ENCODE data around the gene NKAIN2. TPM values are rescaled to one million over a fixed set of nuclear protein-coding genes. Genes with fewer than 3 reads are reported as not detected.
"Not testable (repeated sequence)": the region's sequence is repeated elsewhere in the genome, so short reads cannot be mapped to it uniquely, and the experiment has no call there.

NKAIN2 gene
- total RNA-seq, 1 donor from 2014 or later = not detected

DNA sequence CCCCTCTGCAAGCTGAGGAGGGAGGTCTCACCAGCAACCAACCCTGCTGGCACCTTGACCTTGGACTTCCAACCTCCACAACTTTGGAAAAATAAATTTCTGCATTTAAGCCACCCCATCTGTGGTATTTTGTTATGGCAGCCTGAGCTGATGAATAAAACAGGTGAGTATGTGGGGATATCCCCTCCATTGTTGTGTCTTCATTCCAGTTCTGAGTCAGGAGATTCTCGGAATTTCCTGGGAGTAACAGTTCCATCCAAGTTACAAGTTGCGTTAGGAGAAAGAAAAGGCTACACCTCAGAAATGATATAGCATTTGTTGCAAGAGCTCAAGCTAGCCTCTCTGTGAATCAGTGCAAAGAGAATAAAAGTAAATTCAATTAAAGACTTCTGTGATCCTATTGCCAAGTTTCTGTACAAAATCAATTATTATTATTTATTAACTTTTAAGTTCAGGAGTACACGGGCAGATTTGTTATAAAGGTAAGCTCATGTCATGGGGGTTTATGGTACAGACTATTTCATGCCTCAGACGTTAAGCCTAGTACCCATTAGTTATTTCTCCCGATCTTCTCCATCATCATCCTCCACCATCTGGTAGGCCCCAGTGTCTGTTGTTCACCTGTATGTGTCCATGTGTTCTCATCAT is 153.0 kb downstream of the NKAIN2 start:
- intact Hi-C loops (cut with micrococcal nuclease) = no loop called here

DNA sequence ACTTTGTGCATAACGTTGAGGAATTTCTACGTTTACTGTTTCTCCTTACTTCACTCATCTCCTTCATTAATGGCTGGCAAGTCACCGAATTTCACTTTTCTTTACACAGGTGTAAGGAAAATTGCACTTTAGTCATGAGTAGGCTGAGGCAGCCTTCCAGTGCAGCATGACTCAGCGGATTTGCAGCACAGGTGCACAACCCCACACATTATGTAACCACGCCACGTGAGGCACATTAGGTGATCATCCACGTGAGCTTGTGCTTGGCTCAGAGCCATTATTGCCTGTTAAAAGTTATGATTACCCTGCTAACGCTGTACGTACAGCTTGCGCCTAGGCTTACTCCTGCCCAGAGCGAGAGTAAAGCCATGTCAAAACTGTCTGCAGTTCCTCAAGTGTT is 158.8 kb downstream of the NKAIN2 start:
- intact Hi-C loops (cut with micrococcal nuclease) = no loop called here

DNA sequence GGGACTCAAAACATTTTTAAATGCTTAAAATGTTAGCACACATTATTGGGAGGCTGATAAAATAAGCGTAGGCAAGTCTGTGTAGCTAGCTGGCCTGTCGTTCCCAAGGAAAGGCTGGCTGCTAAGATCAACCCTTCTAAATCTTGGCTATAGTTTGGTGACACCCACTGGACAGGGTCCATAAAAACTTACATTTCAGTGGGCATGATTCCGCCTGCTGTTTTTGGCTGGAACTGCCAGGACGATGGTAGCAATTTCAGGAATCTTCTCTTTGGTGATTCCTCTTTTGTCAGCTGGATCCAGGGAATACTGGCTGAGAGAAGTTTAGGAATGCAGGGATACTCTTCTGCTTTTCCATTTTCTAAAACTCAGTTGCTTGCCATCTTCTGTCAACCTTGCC is 162.2 kb downstream of the NKAIN2 start:
- intact Hi-C loops (cut with micrococcal nuclease) = no loop called here

DNA sequence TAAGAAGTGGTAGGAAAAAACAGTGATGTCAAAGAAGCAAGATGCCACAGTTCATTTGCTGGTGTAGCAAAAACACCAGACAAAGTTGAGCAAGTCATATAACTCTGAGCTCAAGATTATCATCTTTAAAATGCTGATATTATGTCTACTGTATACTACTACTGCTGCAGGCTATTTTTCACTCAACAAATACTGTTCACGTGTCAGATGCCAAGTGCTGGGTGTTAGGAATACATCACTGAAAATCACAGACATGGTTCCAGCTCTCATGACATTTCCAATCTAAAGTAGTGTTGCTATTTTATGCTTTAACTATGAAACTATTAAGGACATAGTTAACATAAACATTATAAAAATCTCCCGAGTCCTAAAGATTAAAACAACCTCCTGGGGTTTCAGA is 163.0 kb downstream of the NKAIN2 start:
- intact Hi-C loops (cut with micrococcal nuclease) = no loop called here

DNA sequence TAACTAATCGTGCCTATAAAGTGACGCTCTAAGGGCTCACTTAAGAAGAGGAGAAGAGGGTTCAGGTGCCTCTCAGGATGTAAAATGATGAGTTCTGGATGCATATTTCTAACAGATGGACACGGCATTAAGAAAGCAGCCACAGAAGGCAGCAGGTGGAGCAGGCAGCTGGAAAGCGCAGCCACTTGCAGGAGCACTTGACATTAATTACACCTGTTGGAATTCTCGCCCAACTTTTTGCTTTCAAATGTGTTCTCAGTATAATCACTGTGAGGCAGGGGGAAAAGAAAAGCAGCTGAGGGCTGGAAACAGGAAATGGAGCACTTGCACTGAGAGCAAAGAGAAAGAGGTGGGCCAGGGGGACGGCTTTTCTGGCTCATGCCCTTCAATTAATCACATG is 164.2 kb downstream of the NKAIN2 start:
- intact Hi-C loops (cut with micrococcal nuclease) = no loop called here

DNA sequence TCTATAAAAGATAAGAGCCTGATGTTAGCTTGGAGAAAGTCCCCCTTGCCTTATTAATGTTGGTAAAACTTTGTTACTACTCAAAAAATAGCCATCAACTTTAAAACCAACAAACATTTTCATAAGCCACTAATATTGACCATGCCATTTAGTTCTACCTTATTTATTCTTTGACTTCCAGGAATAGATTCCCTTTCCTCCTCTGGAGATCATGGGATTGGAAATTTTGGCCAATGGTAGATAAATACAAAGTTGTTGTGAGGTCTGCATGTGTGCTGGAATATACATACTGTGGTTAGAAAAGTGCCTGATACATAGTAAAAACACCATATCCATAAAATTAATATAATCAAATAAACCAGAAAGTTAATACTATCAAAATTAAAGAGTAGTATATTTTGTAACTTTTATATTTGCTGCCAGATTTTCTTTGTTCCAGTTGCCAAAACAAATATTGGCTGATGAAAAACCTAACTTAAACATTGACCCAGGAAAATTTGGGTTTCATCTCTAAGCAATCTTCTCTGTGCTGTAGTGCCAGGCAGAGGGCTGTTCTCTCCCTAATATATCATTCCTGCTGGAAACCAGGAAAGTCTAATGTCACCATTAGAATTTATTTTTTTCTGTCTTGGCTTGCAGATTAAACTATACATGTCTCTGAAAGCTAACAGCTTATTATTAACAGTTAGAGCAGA is 169.1 kb downstream of the NKAIN2 start:
- intact Hi-C loops (cut with micrococcal nuclease) = no loop called here

DNA sequence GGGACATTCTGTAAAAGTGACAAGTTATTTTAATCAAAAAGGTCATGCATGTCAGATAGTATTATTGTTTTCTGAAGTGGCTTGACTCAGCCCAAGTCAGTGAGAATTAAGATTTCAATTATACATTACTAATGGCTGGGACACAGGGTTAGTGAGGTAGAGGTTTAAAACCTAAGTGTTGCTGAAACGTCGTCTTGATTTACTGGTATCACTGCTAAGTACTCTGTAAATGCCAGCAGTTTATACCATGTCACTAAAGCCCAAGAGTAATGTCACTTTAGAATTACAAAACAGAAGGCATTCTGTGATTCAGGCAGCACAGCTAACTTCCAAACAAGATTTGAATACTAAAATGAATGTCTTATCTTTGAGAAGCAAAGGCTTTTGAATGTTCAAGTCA is 176.6 kb downstream of the NKAIN2 start:
- intact Hi-C loops (cut with micrococcal nuclease) = no loop called here

DNA sequence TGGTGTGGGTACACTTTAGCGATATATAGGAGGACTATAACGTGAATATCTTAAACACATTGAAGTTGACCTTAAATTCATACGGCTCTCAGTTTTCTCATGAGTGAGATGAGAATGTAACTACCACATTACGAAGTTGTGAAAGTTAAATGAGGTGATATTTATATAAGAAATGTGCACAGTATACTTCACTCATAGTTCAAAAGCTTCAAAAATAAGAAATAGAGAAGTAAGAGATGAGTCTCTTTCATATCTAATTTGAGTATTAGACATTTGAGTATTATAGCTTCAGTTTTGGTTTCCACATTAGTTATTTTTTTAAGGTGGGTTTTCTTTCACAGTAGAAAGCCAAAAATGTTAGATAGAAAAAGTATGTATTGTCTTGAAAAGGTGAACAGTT is 183.3 kb downstream of the NKAIN2 start:
- intact Hi-C loops (cut with micrococcal nuclease) = no loop called here

DNA sequence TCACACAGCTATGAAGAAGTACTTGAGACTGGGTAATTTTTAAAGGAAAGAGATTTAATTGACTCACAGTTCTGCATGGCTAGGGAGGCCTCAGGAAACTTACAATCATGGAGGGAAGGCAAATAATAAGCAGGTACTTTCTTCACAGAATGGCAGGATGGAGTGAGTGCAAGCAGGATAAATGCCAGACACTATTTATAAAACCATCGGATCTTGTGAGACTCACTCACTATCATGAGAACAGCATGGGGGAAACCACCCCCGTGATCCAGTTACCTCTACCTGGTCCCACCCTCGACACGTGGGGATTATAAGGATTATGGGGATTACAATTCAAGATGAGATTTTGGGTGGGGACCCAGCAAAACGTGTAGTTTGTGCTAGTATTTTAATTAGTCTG is 186.3 kb downstream of the NKAIN2 start:
- intact Hi-C loops (cut with micrococcal nuclease) = not testable (repeated sequence)

DNA sequence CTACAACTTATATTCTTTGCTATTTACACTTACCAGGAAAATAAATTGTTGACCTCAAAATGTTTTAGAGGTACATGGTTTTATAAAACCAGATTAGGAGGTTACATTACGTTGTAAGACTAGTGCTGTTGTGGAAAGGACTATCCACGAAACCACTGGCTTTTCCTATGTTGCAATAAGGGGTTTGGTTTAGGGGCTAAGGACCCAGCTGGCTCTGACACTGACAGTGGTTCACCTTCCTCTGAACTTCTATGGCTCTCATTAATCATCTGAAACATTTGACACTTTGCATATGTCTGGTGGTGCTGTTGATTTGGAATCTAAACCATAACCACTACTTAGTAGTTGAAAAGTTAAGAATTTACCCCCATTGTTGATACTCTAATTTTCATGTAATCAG is 186.7 kb downstream of the NKAIN2 start:
- intact Hi-C loops (cut with micrococcal nuclease) = no loop called here

DNA sequence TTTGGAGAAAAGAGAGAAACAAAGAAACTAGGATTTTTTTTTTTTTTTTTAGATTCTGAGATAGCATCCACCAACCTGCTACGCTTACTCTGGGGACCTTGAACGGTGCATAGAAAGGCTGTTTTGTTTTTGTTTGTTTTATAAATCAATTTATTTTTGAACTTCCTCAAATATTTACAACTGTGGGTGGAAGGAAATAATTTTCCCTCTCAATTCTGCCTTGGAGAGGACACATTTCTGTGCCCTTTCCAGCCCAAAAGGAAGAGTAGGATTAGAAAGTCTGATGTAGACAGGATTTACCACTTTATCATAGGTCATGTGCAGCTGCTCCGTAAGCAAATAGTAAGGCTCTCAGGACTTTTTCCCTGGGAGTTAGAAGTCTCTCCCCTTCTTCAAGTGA is 190.5 kb downstream of the NKAIN2 start:
- intact Hi-C loops (cut with micrococcal nuclease) = no loop called here

DNA sequence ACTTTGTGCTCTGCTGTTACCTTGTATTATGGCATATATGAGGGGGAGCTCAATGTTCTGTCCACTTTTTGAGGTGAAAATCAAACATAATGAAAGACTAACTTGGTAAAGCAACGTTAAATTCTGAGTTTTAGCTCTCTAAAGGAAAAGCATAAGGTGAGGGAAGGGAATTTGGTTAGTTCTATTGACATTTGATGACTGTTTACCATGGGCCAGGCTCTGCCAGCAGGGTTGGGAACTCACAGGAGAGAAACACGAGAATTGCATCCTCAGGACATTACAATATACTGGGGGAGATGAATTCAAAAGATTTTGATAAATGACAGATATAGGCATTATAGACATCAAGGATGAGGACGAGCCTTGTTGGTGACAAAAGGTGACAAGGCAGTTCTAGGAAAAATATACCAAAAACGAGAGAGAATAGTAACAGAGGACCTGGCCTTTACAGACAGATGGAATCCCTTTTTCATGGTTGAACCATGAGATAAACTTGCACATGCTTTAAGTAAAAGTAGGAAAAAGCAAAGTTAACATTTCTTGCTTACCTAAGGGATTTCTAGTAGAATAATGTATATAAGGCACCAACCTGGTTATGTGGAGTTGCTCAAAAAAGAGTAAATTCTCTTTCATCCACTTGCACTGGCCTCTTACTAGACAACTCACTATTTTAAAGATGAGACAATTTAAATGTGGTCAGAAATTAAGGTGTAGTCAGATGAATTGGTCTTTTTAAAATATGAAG is 191.4 kb downstream of the NKAIN2 start:
- intact Hi-C loops (cut with micrococcal nuclease) = no loop called here

DNA sequence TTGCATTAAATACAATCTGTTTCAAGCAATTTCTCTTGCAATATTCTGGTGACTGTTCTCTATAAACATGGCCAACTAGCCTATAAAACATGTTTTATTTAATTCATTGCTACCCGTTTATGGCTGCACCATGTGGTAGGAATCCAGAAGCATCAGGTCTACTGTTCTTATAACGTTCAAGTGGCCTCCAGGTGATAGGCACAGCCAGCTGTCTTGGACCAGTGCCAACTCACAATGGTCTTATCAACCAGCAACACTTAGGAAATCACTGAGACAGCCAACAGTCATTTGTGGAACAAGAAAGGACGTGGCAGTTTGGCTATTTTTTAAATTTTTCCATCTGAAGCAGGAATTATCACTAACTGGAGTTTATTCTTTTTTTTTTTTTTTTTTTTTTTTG is 193.6 kb downstream of the NKAIN2 start:
- intact Hi-C loops (cut with micrococcal nuclease) = no loop called here

DNA sequence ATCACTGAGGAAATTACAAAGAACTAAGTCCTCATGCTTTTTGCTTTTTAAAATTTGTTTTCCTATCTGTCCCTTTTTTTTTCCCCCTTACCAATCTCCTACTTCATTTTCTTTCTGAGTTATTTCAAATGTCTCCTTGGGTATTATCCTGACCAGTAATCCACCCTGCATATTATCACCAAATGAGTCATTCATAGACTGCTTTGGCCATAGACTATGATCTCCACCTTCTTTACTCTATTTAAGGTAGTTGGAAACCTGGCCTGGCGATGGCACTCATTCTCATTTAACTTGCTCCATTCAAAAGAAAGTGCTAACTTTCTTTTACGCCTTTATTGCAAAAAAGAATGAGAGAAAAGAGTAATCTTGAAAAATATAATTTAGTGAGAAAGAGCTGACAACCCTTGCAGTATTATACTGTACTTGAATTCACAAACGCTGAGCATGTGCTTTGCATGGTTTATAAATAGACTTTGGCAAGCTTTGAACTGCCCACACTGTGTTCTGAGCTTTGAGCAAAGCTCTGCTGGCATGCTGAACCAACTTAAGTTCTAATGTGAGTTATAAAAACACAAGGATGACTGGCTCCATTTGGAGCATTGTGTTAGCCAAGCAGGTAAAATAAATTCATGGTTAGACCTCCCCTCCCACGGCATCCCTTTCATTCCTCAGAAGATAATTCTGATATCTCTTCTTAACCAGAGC is 198.9 kb downstream of the NKAIN2 start:
- intact Hi-C loops (cut with micrococcal nuclease) = no loop called here

DNA sequence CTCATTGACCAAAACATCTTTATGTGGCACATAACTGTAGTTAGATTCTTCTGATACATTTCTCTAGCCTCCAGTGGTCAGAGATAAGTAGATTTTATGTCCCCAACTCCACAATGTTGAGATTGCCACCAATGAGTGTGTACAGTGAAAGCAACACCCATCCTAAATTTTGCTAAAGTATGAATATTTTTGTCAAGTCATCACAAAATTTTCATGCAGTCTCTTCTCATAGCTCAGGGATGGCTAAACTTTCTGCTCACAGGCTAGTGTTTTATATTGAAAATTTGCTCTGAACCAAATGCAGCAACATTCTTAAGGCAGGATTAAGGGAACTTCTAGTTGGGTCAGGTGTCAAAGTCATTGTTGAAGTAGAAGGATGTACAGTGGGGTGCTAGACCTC is 203.6 kb downstream of the NKAIN2 start:
- intact Hi-C loops (cut with micrococcal nuclease) = no loop called here

DNA sequence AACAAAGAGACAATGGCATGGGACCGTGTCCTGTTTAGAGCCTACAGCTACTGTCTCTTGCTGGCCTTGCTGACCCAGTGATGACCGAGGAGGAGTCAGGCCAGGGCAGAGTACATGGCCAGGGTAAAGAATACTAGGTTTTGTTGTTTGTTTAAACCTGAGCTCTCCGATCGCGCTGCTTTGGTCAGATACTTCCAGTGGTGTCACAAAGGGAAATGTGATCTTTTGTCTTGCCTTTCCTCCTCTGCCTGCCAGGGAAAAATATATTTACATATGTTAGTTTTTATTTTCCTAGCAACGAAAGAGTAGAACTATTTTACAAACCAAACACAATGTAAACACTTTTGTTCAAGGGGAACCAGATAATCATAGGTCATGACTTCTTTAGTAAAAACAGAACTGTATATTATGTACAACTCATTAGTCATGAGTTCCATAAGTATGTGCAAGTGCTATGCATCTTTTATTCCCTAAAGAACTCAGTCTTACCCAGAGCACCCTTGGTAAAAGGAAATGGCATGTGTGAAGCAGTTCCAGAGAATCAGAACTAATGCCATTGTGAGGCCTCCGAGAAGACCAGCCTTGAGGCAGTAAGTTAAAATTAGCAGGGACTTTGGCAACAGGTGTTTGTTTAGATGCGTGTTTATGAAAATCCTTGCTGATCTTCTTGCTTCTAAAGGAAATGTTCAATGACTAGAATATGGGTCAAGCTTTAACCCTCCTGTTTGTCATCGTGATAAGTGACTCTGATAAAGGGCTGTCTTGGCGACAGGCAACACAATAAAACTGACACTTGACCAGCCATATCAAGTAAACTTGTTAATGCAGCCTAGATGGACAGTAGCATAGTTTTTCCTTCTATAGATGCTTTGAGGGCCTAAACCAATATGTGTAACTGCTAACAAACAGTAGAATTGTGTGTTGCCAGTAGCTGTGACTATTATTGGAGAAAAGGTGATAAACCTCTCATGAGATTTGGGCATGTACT is 204.6 kb downstream of the NKAIN2 start:
- intact Hi-C loops (cut with micrococcal nuclease) = no loop called here

DNA sequence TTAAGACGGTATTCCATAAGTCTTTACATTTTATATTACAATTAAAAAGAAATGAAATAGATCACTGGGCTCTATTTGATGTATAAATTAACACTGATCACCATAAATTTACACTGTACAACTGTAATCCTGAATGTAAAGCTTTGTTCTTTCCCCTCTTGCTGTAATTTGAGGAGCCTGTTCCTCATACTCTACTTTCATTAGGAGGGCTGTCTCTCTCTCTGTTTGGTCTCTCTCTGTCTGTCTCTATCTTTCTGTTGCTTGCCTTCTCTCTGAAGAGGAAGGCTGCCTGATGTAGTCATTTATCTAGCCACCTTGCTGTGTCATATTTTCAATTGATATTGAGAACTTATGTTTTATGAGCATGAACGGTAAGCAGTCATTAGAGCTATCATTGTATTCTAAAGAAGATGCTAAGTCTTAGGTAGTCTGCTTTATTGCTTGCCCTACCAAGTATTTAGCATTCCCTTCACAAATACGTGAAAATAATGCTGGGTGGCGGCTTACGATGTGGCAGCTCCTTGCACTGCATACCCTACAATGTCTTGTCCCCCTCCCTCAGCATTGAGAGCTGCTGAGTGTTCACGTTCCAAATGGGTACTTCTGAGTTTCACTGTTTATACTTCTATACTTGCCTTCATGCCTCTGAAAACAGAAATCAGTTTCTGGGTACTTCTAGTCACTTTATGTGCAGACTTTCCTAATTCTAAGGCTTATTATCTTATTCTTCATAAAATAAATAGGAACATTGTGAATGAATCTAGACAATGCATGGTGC is 205.5 kb downstream of the NKAIN2 start:
- intact Hi-C loops (cut with micrococcal nuclease) = no loop called here

DNA sequence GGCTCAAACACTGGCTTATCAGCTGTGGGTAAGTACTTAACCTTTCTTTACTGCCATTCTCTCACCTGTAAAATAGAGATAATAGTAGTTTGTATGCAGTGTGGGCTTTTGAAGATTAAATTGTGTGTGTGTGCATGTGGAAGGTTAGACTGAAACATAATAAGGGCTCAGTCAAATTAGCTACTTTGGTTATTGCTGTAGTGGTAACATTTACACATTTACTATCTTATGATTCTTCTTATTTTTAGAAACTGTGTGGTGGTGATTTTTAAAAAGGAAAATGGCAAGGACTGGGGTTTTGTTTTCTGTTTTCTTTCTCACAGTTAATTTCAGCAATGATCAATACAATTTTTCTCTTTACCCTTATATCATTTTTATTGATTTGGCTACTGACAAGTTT is 206.9 kb downstream of the NKAIN2 start:
- intact Hi-C loops (cut with micrococcal nuclease) = no loop called here

DNA sequence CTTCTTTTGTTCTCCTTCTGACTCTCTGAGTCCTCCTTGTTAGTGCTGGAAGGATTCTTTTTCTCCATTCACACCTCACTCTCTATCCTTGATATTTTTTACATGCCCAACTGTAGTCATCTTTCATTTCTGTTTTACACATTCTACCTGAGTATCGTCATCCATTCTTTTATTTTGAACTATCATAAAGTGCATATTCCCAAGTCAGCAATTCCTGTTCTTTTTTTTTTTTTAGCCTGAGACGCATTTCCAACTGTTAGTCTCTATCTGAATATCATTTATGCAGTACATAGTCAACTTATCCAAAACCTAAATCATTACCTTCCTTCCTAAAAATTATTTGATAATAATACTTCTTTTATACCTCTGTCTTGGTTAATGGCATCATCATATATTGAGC is 207.5 kb downstream of the NKAIN2 start:
- intact Hi-C loops (cut with micrococcal nuclease) = no loop called here

DNA sequence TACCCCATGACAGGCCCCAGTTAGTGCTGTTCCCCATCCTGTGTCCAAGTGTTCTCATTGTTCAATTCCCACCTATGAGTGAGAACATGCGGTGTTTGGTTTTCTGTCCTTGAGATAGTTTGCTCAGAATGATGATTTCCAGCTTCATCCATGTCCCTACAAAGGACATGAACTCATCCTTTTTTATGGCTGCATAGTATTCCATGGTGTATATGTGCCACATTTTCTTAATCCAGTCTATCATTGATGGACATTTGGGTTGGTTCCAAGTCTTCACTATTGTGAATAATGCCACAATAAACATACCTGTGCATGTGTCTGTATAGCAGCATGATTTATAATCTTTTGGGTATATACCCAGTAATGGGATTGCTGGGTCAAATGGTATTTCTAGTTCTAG is 218.4 kb downstream of the NKAIN2 start:
- intact Hi-C loops (cut with micrococcal nuclease) = not testable (repeated sequence)
